Measurements from ENCODE around the gene MX2.
"Not testable (repeated sequence)": the region's sequence is repeated elsewhere in the genome, so short reads cannot be mapped to it uniquely, and the experiment has no call there.

DNA sequence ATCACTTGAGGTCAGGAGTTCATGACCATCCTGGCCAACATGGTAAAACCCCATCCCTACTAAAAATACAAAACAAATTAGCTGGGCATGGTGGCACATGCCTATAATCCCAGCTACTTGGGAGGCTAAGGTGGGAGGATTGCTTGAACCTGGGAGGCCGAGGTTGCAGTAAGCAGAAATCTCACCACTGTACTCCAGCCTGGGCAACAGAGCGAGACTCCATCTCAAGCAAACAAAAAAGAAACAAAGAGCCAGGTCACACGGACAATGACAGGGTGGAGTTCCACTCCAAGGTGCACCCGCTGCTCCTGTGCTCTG, 2.1 kb upstream of the MX2 start:
- not testable (repeated sequence) for TF ChIP-seq EZH2 (IDR thresholded peaks at IDR 0.05; ENCODE audit: low read length, missing control alignments)
- TF ChIP-seq, protein P1, sequence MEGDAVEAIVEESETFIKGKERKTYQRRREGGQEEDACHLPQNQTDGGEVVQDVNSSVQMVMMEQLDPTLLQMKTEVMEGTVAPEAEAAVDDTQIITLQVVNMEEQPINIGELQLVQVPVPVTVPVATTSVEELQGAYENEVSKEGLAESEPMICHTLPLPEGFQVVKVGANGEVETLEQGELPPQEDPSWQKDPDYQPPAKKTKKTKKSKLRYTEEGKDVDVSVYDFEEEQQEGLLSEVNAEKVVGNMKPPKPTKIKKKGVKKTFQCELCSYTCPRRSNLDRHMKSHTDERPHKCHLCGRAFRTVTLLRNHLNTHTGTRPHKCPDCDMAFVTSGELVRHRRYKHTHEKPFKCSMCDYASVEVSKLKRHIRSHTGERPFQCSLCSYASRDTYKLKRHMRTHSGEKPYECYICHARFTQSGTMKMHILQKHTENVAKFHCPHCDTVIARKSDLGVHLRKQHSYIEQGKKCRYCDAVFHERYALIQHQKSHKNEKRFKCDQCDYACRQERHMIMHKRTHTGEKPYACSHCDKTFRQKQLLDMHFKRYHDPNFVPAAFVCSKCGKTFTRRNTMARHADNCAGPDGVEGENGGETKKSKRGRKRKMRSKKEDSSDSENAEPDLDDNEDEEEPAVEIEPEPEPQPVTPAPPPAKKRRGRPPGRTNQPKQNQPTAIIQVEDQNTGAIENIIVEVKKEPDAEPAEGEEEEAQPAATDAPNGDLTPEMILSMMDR (conservative IDR thresholded peaks at IDR 0.05 in 1 of 2, IDR thresholded peaks at IDR 0.05 in 1 of 2; ENCODE audit: low read depth in 1 of 2, low read length in 2 of 2): not testable (repeated sequence)

All from fibroblast of lung (primary cell).